Spleen (tissue), 11 donors: ENCODE measurements around the gene PLS1. TPM values are rescaled to one million over a fixed set of nuclear protein-coding genes. Genes with fewer than 3 reads are reported as not detected.

ENCODE experiments used
- DNase-seq: peaks from one replicate; pipeline ENCODE4 v3.0.0-alpha.2; 2020
- H3K27ac ChIP-seq, 8 donors: fragments of 200-600 bp; sonication (generic) in 7 of 8; 1 replicate in 4 of 8; 2 replicates in 4 of 8; pipeline versions ENCODE4 v1.5.0 to v1.8.0; 2016 to 2021; ENCODE audit warnings: inconsistent platforms in 4 of 8, mild to moderate bottlenecking in 4 of 8, moderate library complexity in 1 of 8
- H3K27me3 ChIP-seq, 7 donors: fragments of 200-600 bp; sonication (generic) in 6 of 7; replicated peaks in 1 of 7; 1 replicate in 4 of 7; 2 replicates in 3 of 7; pipeline versions ENCODE4 v1.5.0 to v1.8.0; 2016 to 2021; ENCODE audit warnings: inconsistent platforms in 3 of 7, mild to moderate bottlenecking in 1 of 7
- H3K36me3 ChIP-seq, 6 donors: fragments of 200-600 bp; sonication (generic) in 5 of 6; 1 replicate in 4 of 6; 2 replicates in 2 of 6; pipeline versions ENCODE4 v1.5.0 to v1.8.0; 2016 to 2021; ENCODE audit warnings: inconsistent platforms in 2 of 6
- H3K4me1 ChIP-seq, 6 donors: fragments of 200-600 bp; sonication (generic) in 5 of 6; 1 replicate in 3 of 6; 2 replicates in 3 of 6; pipeline versions ENCODE4 v1.5.0 to v1.8.0; 2016 to 2021; ENCODE audit warnings: inconsistent platforms in 3 of 6
- H3K4me3 ChIP-seq, 8 donors: fragments of 200-600 bp; sonication (generic) in 7 of 8; 1 replicate in 4 of 8; 2 replicates in 4 of 8; pipeline versions ENCODE4 v1.5.0 to v1.8.0; 2016 to 2021; ENCODE audit warnings: inconsistent platforms in 4 of 8, mild to moderate bottlenecking in 4 of 8, moderate library complexity in 2 of 8
- H3K9me3 ChIP-seq, 8 donors: fragments of 200-600 bp; sonication (generic) in 7 of 8; 1 replicate in 4 of 8; 2 replicates in 4 of 8; pipeline versions ENCODE4 v1.5.0 to v1.8.0; 2016 to 2021; ENCODE audit warnings: inconsistent platforms in 4 of 8
- CTCF ChIP-seq, 11 experiments: fragments of 200-600 bp in 7 of 11; fragments of 450-650 bp in 4 of 11; sonication (generic) in 4 of 11; IDR thresholded peaks in 8 of 11; conservative IDR thresholded peaks in 3 of 11; 1 replicate in 7 of 11; 2 replicates in 4 of 11; pipeline versions ENCODE4 v1.4.0 to v1.8.0; 2016 to 2021; ENCODE audit warnings: antibody characterized with exemption in 11 of 11, inconsistent platforms in 4 of 11, mild to moderate bottlenecking in 1 of 11
- POLR2A ChIP-seq, 3 donors: fragments of 450-650 bp; IDR thresholded peaks; one replicate each; pipeline ENCODE4 v1.5.1; 2017; ENCODE audit warnings: antibody characterized with exemption in 3 of 3, mild to moderate bottlenecking in 1 of 3
- POLR2AphosphoS5 ChIP-seq, 3 donors: sonication (generic); formaldehyde crosslinking; IDR thresholded peaks; one replicate each; pipeline ENCODE4 v1.5.1; 2017; ENCODE audit warnings: antibody characterized with exemption in 3 of 3
- WGBS, 5 donors: extraction: QIAGEN DNeasy Blood & Tissue Kit in 3 of 5; methylation state at CpG; one replicate each; pipeline versions ENCODE4 v1.1.5 to v1.1.7; 2013 to 2018; 5-methylcytosine and 5-hydroxymethylcytosine counted together
- intact Hi-C: fragments of 100-400 bp; cut with DNase I; formaldehyde crosslinking; loops from one replicate; pipeline ENCODE4 v1.15.0; 2023; ENCODE audit warnings: low total_unique reads
- polyA plus RNA-seq, 3 donors: library from polyadenylated mRNA; stranded (reverse); fragments of 200-250 nt; gene quantifications; one replicate each; pipeline ENCODE4 v1.2.1, GENCODE V29; 2013
- total RNA-seq, 7 donors: library from RNA; depleted of rRNA in 3 of 7; stranded (reverse); fragments of >200 nt in 3 of 7; fragmentation: NEBNext Ultra II Directional in 4 of 7; extraction: Animal tissue kit (Norgen Biotek cat#: 25700) in 4 of 7; gene quantifications; one replicate each; pipeline versions ENCODE4 v1.1.0 to v1.2.1, GENCODE V29; 2016 to 2021
- donor health status: healthy with polysubstance abuse.
- donor health status: DM: no; HTN: no; CAD: no; lungs with moderate emphysema.
- donor health status: DM: no; HTN: no; CAD: no.
- donor health status: Bipolar disorder and iron deficiency.
- donor health status: healthy.
- donor health status: DM: no; HTN: no; CAD: no.
- donor health status: DM: yes; HTN: yes; CAD: no.

Gene PLS1
- total and polyA plus RNA-seq, 10 donors = 0.09 to 3.0 (median 1.2) TPM

- no peak for TF ChIP-seq CTCF (IDR thresholded peaks at IDR 0.05 in 8 of 11, conservative IDR thresholded peaks at IDR 0.05 in 3 of 11)
- no peak for TF ChIP-seq POLR2AphosphoS5 (IDR thresholded peaks at IDR 0.05)
- TF ChIP-seq POLR2A (IDR thresholded peaks at IDR 0.05) = no peak
- H3K27me3 ChIP-seq = no peaks in the 10 kb centered on the region
- no peaks in the 10 kb centered on the region for H3K36me3 ChIP-seq
- no peaks in the 10 kb centered on the region for H3K9me3 ChIP-seq
- no peak for DNase-seq
- H3K27ac ChIP-seq = no peak overlapping the region
- H3K4me3 ChIP-seq = no peak overlapping the region
- intact Hi-C loops = no loop called here
- 52 to 78% (median 68%) methylated on average over 1 of the region's 1 CpG for WGBS, 5 donors
- no peaks in the 10 kb centered on the region for H3K4me1 ChIP-seq
These were observed 32.6 kb downstream of the PLS1 start for GRCh38 chr3:142628801-142629200.

- intact Hi-C loops = no loop called here
- no peak for DNase-seq
- no peak overlapping the region for H3K4me3 ChIP-seq
- no peak for TF ChIP-seq POLR2A (IDR thresholded peaks at IDR 0.05)
- no peak for TF ChIP-seq POLR2AphosphoS5 (IDR thresholded peaks at IDR 0.05)
- TF ChIP-seq CTCF (IDR thresholded peaks at IDR 0.05 in 8 of 11, conservative IDR thresholded peaks at IDR 0.05 in 3 of 11) = no peak
- H3K36me3 ChIP-seq = no peaks in the 10 kb centered on the region
- H3K9me3 ChIP-seq = no peaks in the 10 kb centered on the region
- H3K27ac ChIP-seq = no peak overlapping the region
- 65 to 83% (median 68%) methylated on average over 5 of the region's 5 CpGs for WGBS, 5 donors
- H3K27me3 ChIP-seq = no peaks in the 10 kb centered on the region
- H3K4me1 ChIP-seq = no peaks in the 10 kb centered on the region
These were observed 36.9 kb downstream of the PLS1 start for GRCh38 chr3:142633073-142633472.

- Histone ChIP-seq H3K27ac (no peak overlapping the region), H3K36me3 (no peaks in the 10 kb centered on the region), H3K4me3 (no peak overlapping the region), H3K9me3 (no peaks in the 10 kb centered on the region), H3K27me3 (no peaks in the 10 kb centered on the region), H3K4me1 (no peaks in the 10 kb centered on the region)
- TF ChIP-seq CTCF (IDR thresholded peaks at IDR 0.05 in 8 of 11, conservative IDR thresholded peaks at IDR 0.05 in 3 of 11) (no peak), POLR2A (IDR thresholded peaks at IDR 0.05) (no peak), POLR2AphosphoS5 (IDR thresholded peaks at IDR 0.05) (no peak)
- no peak for DNase-seq
- intact Hi-C loops = no loop called here
These were observed 39.9 kb downstream of the PLS1 start for GRCh38 chr3:142636050-142636449.

GRCh38 chr3:142636664-142637063 is 40.5 kb downstream of the PLS1 start:
- no peak for DNase-seq
- Histone ChIP-seq H3K27me3 (no peaks in the 10 kb centered on the region), H3K27ac (no peak overlapping the region), H3K36me3 (no peaks in the 10 kb centered on the region), H3K9me3 (no peaks in the 10 kb centered on the region), H3K4me3 (no peak overlapping the region), H3K4me1 (no peaks in the 10 kb centered on the region)
- TF ChIP-seq POLR2A (IDR thresholded peaks at IDR 0.05) (no peak), POLR2AphosphoS5 (IDR thresholded peaks at IDR 0.05) (no peak), CTCF (IDR thresholded peaks at IDR 0.05 in 8 of 11, conservative IDR thresholded peaks at IDR 0.05 in 3 of 11) (no peak)
- 89 to 94% (median 90%) methylated on average over 6 of the region's 6 CpGs for WGBS, 5 donors
- intact Hi-C loops = no loop called here
